Prostate gland (tissue), 2 donors: ENCODE measurements around the gene UBE2L6.

ENCODE experiments used
- POLR2A ChIP-seq: fragments of 450-650 bp; IDR thresholded peaks from one replicate; pipeline ENCODE4 v1.6.1; 2016; ENCODE audit warnings: antibody characterized with exemption, mild to moderate bottlenecking
- POLR2AphosphoS5 ChIP-seq: sonication (generic); formaldehyde crosslinking; IDR thresholded peaks from one replicate; pipeline ENCODE4 v1.6.1; 2017; ENCODE audit warnings: antibody characterized with exemption
- TF ChIP-seq, protein P1 (sequence below), 4 experiments: fragments of 200-600 bp in 2 of 4; fragments of 450-650 bp in 2 of 4; sonication (generic) in 2 of 4; IDR thresholded peaks; 1 replicate in 3 of 4; 2 replicates in 1 of 4; pipeline ENCODE4 v1.5.1; 2016 to 2019; ENCODE audit warnings: antibody characterized with exemption in 4 of 4, mild to moderate bottlenecking in 2 of 4, moderate library complexity in 2 of 4

DNA sequence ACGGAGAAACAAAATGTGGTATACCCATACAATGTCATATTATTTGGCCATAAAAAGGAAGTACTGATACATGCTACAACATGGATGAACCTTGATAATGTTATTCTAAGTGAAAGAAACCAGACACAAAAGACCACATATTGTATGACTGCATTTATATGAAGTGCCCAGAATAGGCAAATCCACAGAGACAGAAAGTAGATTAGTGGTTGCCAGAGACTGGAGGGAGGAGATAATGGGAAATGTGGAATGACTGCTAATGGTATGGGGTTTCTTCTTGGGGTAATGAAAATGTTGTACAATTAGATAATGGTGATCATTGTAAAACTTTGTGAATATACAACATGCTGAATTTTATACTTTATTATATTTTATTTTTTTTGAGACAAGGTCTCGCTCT is 46.4 kb downstream of the UBE2L6 start:
- TF ChIP-seq, protein P1, sequence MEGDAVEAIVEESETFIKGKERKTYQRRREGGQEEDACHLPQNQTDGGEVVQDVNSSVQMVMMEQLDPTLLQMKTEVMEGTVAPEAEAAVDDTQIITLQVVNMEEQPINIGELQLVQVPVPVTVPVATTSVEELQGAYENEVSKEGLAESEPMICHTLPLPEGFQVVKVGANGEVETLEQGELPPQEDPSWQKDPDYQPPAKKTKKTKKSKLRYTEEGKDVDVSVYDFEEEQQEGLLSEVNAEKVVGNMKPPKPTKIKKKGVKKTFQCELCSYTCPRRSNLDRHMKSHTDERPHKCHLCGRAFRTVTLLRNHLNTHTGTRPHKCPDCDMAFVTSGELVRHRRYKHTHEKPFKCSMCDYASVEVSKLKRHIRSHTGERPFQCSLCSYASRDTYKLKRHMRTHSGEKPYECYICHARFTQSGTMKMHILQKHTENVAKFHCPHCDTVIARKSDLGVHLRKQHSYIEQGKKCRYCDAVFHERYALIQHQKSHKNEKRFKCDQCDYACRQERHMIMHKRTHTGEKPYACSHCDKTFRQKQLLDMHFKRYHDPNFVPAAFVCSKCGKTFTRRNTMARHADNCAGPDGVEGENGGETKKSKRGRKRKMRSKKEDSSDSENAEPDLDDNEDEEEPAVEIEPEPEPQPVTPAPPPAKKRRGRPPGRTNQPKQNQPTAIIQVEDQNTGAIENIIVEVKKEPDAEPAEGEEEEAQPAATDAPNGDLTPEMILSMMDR (IDR thresholded peaks at IDR 0.05) = no peak
- TF ChIP-seq POLR2A (no peak), POLR2AphosphoS5 (no peak)
